ENCODE measurements around the gene NLK.

GRCh38 chr17:28043296-28043695 is 819 bp downstream of the NLK start:
- TF ChIP-seq CTCF (IDR thresholded peaks at IDR 0.05) (no peak), POLR2AphosphoS5 (IDR thresholded peaks at IDR 0.05; ENCODE audit: insufficient read depth in 1 of 2, low read depth in 1 of 2) (no peak), POLR2A (IDR thresholded peaks at IDR 0.05) (no peak)
